GM12878 (cell line): Measurements from ENCODE around the gene PRX. TPM values are rescaled to one million over a fixed set of nuclear protein-coding genes. Genes with fewer than 3 reads are reported as not detected.

Experiments
- BMI1 ChIP-seq: fragments of 450-650 bp; IDR thresholded peaks from 2 replicates; pipeline ENCODE4 v1.6.1; 2016; ENCODE audit warnings: mild to moderate bottlenecking, moderate library complexity, borderline replicate concordance
- CBFB ChIP-seq: IDR thresholded peaks from 2 replicates; pipeline ENCODE4 v1.6.1; 2016; ENCODE audit warnings: antibody characterized with exemption, low read depth
- CBX3 ChIP-seq: fragments of 200-600 bp; sonication (generic); IDR thresholded peaks from 2 replicates; pipeline ENCODE4 v1.6.1; 2016; ENCODE audit warnings: low read depth, borderline replicate concordance
- CHD1 ChIP-seq: IDR thresholded peaks from 2 replicates; pipeline ENCODE4 v1.6.1; 2012; ENCODE audit warnings: low read depth, low read length, improper control_type of control experiment
- EGR1 ChIP-seq, 2 experiments: IDR thresholded peaks; 1 replicate in 1 of 2; 2 replicates in 1 of 2; pipeline ENCODE4 v1.6.1; 2011 to 2012; ENCODE audit warnings: low read depth in 2 of 2, low read length in 2 of 2, borderline replicate concordance in 1 of 2, mild to moderate bottlenecking in 1 of 2, moderate library complexity in 1 of 2
- GABPA ChIP-seq: IDR thresholded peaks from 2 replicates; pipeline ENCODE4 v1.6.1; 2014; ENCODE audit warnings: antibody characterized with exemption, low read depth, mild to moderate bottlenecking, inconsistent platforms
- HDAC6 ChIP-seq: fragments of 200-600 bp; sonication (generic); IDR thresholded peaks from one replicate; pipeline ENCODE4 v1.8.0; 2017; ENCODE audit warnings: antibody characterized with exemption; ENCODE audit not compliant: unreplicated experiment
- JUNB ChIP-seq: IDR thresholded peaks from 2 replicates; pipeline ENCODE4 v1.6.1; 2016; ENCODE audit warnings: antibody characterized with exemption, mild to moderate bottlenecking
- MTA2 ChIP-seq: fragments of 450-650 bp; IDR thresholded peaks from 2 replicates; pipeline ENCODE4 v1.6.1; 2016; ENCODE audit warnings: low read depth, mild to moderate bottlenecking, moderate library complexity
- NFXL1 ChIP-seq: fragments of 450-650 bp; IDR thresholded peaks from 2 replicates; pipeline ENCODE4 v1.6.1; 2017; ENCODE audit warnings: antibody characterized with exemption, mild to moderate bottlenecking, borderline replicate concordance
- POU2F2 ChIP-seq: IDR thresholded peaks from 3 replicates; pipeline ENCODE4 v1.6.1; 2011; ENCODE audit warnings: low read depth, mild to moderate bottlenecking, low read length, borderline replicate concordance
- SUPT20H ChIP-seq: IDR thresholded peaks from 2 replicates; pipeline ENCODE4 v1.6.1; 2011; ENCODE audit warnings: low read depth, mild to moderate bottlenecking, low read length, moderate library complexity, borderline replicate concordance; ENCODE audit not compliant: control insufficient read depth
- SUZ12 ChIP-seq: fragments of 200-600 bp; sonication (generic); IDR thresholded peaks from one replicate; pipeline ENCODE4 v1.6.1; 2018; ENCODE audit warnings: antibody characterized with exemption, mild to moderate bottlenecking; ENCODE audit not compliant: unreplicated experiment
- TCF12 ChIP-seq: IDR thresholded peaks from 2 replicates; pipeline ENCODE4 v1.6.1; 2011; ENCODE audit warnings: low read depth, mild to moderate bottlenecking, low read length
- WRNIP1 ChIP-seq: IDR thresholded peaks from 2 replicates; pipeline ENCODE4 v1.6.1; 2011; ENCODE audit warnings: low read depth, low read length, improper control_type of control experiment, borderline replicate concordance
- ZNF217 ChIP-seq: fragments of 450-650 bp; IDR thresholded peaks from 2 replicates; pipeline ENCODE4 v1.6.1; 2017; ENCODE audit warnings: antibody characterized with exemption, mild to moderate bottlenecking
- ZNF592 ChIP-seq: fragments of 450-650 bp; IDR thresholded peaks from 2 replicates; pipeline ENCODE4 v1.6.1; 2017; ENCODE audit warnings: mild to moderate bottlenecking, moderate library complexity
- polyA plus RNA-seq, 11 experiments: library from polyadenylated mRNA; depleted of rRNA in 4 of 11; unstranded in 6 of 11; stranded (reverse) in 5 of 11; fragments of >200 nt; fragmentation: Nextera tagmentation in 4 of 11; fragmentation: Illumina TruSeq in 1 of 11; extraction: Ambion mirVana in 4 of 11; extraction: Trizol in 1 of 11; gene quantifications; 1 replicate in 1 of 11; 2 replicates in 10 of 11; pipeline versions ENCODE4 v1.2.1 to v1.2.3, GENCODE V29; 2011 to 2016; ENCODE audit warnings: inconsistent platforms in 2 of 11, missing spikeins in 2 of 11, low read depth in 1 of 11
- total RNA-seq, 4 experiments: library from RNA; depleted of rRNA in 3 of 4; stranded (reverse); fragments of >200 nt in 3 of 4; fragmentation: Illumina TruSeq in 1 of 4; extraction: Trizol in 1 of 4; gene quantifications; 2 replicates each; pipeline versions ENCODE4 v1.2.1 to v1.2.3, GENCODE V29; 2013 to 2021
- TF ChIP-seq, protein P1 (sequence below): fragments of 150-350 bp; IDR thresholded peaks from 2 replicates; pipeline ENCODE4 v1.6.1; 2014; ENCODE audit warnings: mild to moderate bottlenecking, low read depth, low read length
- TF ChIP-seq, protein P2 (sequence below): IDR thresholded peaks from 2 replicates; pipeline ENCODE4 v1.6.1; 2011; ENCODE audit warnings: low read depth, low read length, improper control_type of control experiment, borderline replicate concordance
- TF ChIP-seq, protein P3 (sequence below): IDR thresholded peaks from 2 replicates; pipeline ENCODE4 v1.6.1; 2012; ENCODE audit warnings: improper control_type of control experiment, low read depth, low read length; ENCODE audit not compliant: insufficient replicate concordance

Gene PRX
- total and polyA plus RNA-seq, 10 of the 15 experiments (the other 5 are each of a cell fraction or from before 2014, with no cell fraction given) = 0.02 to 1.4 (median 0.54) TPM; not detected in 1

GRCh38 chr19:40358773-40359172 is 54.4 kb downstream of the PRX start (continued):
- TF ChIP-seq CBX3 (no peak), ZNF217 (no peak), HDAC6 (no peak), CHD1 (no peak), JUNB (peak; percentile 56; the same call in 1 of the 2 replicates), SUZ12 (no peak), SUPT20H (no peak), ZNF592 (no peak), BMI1 (no peak), POU2F2 (no peak), TCF12 (0 out of 2 replicates have a peak, but pooled peaks have one; percentile 33), MTA2 (peak; percentile 75; the same call in 1 of the 2 replicates), CBFB (peak; percentile 76; the same call in 1 of the 2 replicates), EGR1 (IDR thresholded peaks at IDR 0.05; ENCODE audit: borderline replicate concordance in 1 of 2, low read depth in 2 of 2, low read length in 2 of 2) (no peak), NFXL1 (no peak), GABPA (no peak), WRNIP1 (no peak)
- TF ChIP-seq, protein P1, sequence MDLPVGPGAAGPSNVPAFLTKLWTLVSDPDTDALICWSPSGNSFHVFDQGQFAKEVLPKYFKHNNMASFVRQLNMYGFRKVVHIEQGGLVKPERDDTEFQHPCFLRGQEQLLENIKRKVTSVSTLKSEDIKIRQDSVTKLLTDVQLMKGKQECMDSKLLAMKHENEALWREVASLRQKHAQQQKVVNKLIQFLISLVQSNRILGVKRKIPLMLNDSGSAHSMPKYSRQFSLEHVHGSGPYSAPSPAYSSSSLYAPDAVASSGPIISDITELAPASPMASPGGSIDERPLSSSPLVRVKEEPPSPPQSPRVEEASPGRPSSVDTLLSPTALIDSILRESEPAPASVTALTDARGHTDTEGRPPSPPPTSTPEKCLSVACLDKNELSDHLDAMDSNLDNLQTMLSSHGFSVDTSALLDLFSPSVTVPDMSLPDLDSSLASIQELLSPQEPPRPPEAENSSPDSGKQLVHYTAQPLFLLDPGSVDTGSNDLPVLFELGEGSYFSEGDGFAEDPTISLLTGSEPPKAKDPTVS = no peak
- TF ChIP-seq, protein P2, sequence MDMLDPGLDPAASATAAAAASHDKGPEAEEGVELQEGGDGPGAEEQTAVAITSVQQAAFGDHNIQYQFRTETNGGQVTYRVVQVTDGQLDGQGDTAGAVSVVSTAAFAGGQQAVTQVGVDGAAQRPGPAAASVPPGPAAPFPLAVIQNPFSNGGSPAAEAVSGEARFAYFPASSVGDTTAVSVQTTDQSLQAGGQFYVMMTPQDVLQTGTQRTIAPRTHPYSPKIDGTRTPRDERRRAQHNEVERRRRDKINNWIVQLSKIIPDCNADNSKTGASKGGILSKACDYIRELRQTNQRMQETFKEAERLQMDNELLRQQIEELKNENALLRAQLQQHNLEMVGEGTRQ = no peak
- TF ChIP-seq, protein P3, sequence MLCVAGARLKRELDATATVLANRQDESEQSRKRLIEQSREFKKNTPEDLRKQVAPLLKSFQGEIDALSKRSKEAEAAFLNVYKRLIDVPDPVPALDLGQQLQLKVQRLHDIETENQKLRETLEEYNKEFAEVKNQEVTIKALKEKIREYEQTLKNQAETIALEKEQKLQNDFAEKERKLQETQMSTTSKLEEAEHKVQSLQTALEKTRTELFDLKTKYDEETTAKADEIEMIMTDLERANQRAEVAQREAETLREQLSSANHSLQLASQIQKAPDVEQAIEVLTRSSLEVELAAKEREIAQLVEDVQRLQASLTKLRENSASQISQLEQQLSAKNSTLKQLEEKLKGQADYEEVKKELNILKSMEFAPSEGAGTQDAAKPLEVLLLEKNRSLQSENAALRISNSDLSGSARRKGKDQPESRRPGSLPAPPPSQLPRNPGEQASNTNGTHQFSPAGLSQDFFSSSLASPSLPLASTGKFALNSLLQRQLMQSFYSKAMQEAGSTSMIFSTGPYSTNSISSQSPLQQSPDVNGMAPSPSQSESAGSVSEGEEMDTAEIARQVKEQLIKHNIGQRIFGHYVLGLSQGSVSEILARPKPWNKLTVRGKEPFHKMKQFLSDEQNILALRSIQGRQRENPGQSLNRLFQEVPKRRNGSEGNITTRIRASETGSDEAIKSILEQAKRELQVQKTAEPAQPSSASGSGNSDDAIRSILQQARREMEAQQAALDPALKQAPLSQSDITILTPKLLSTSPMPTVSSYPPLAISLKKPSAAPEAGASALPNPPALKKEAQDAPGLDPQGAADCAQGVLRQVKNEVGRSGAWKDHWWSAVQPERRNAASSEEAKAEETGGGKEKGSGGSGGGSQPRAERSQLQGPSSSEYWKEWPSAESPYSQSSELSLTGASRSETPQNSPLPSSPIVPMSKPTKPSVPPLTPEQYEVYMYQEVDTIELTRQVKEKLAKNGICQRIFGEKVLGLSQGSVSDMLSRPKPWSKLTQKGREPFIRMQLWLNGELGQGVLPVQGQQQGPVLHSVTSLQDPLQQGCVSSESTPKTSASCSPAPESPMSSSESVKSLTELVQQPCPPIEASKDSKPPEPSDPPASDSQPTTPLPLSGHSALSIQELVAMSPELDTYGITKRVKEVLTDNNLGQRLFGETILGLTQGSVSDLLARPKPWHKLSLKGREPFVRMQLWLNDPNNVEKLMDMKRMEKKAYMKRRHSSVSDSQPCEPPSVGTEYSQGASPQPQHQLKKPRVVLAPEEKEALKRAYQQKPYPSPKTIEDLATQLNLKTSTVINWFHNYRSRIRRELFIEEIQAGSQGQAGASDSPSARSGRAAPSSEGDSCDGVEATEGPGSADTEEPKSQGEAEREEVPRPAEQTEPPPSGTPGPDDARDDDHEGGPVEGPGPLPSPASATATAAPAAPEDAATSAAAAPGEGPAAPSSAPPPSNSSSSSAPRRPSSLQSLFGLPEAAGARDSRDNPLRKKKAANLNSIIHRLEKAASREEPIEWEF = no peak
